ENCODE measurements around the gene DKK2.
"Not testable (repeated sequence)": the region's sequence is repeated elsewhere in the genome, so short reads cannot be mapped to it uniquely, and the experiment has no call there.

DKK2 gene

DNA sequence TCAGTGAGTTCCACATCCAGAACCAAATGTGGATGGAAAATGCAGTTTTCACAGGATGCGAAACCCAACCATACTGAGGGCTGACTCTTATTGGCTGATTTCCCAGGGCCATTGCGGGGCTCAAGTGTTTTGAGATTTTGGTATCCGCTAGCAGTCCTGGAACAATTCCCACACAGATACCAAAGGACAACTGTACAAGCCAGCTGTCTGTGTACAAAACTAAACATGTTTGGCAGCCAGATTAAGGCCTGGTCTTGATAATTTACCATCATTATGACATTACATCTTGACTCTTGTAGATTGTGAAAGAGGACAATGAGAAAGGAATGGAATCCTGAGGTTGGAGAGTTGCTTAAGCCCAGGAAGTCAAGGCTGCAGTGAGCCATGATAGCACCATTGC lies 121.9 kb downstream of the DKK2 start:
- no peak for DNase-seq (ENCODE audit: extremely low read depth in 1 of 2, low read depth in 1 of 2)

DNA sequence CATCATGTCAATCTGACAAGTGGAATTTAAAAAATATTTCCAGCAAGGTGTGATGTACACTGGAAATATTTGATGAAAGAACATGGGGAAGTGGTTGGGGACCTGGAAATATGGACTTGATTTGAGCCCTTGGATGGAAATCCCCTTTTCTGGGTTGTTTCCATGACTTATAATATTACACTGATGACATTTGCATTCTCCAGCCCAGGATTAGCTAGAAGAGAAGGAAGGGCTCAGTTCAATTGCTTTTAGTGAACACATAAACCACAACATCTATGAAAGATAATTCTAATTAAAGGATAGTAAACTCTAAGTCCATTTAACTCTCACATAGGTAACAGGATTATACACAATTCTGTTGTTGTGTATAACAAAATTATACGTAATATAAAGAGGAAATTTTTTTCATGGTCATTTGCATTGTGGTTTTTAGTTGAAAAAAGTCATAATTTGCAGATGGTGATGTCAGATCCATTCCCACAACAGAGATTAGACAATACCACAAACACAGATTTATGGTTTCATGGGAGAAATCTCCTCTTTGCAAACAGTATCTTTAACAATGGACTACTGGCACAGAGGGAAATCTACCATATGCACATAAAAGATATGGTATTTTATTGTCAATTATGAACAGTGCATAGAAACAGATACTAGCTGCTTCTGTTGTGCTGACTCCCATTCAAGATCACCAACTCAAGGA lies 126.5 kb downstream of the DKK2 start:
- no peak for DNase-seq (ENCODE audit: extremely low read depth in 1 of 2, low read depth in 1 of 2)

DNA sequence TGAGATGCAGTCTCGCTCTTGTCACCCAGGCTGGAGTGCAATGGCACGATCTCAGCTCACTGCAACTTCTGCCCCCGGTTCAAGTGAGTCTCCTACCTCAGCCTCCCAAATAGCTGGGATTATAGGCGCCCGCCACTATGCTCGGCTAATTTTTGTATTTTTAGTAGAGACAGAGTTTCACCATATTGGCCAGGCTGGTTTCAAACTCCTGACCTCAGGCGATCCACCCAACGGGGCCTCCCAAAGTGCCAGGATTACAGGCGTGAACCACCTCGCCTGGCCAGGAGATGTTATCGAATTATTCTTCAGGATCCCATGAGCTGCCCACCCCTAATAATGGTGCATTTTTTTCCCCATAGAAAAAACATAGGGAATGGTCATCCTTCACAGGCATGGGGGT lies 128.1 kb downstream of the DKK2 start:
- DNase-seq (ENCODE audit: extremely low read depth in 1 of 2, low read depth in 1 of 2), result not testable (repeated sequence)

GRCh38 chr4:106907216-106907615 lies 128.9 kb downstream of the DKK2 start:
- no peak for DNase-seq (ENCODE audit: extremely low read depth in 1 of 2, low read depth in 1 of 2)

GRCh38 chr4:106906728-106907127 lies 129.4 kb downstream of the DKK2 start:
- DNase-seq (ENCODE audit: extremely low read depth in 1 of 2, low read depth in 1 of 2), result no peak

- DNase-seq (ENCODE audit: extremely low read depth in 1 of 2, low read depth in 1 of 2), result no peak
These were observed 137.4 kb downstream of the DKK2 start for GRCh38 chr4:106898621-106899230.

DNA sequence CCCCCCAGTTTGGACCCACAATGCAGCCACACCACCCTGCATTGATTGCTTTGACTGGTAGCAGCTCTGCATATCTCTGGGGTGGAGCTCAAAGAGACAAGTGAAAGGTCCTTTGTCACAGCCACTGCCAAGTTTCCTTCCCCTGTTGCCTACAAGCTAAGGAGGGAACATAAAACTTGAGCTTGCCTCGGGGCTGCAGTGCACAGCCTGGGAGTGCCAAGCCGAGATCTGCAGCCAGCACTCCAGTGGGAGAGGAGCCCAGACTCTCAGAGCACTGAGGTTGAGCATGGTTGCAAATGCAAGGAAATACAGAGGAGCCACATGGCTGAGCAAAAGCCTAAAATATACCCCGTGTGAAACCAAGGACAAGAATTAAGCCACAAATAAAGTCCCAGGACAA lies 142.2 kb downstream of the DKK2 start:
- no peak for DNase-seq (ENCODE audit: extremely low read depth in 1 of 2, low read depth in 1 of 2)

DNA sequence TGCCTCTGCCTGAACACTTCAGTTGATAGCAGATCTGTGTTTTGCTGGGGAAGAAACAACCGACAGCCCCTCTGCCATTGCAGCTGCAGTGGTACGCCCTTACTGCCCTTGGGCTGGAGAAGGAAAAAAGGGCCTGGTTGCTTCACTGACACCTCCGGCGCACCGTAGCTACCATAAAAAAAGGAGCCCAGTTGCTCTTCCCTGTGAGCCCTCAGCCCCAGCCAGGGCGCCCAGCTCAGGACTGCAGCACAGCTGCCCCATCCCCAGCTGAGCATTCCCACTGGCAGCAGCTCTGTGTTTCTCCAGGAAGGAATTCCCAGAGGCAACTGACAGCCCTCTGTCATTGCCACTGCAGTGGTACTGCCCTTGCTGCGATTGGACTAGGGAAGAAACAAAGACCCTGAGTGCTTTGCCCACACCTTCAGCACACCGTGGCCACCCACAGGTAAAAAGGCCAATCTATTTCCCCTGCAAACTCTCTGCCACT lies 142.7 kb downstream of the DKK2 start:
- no peak for DNase-seq (ENCODE audit: extremely low read depth in 1 of 2, low read depth in 1 of 2)

- DNase-seq (ENCODE audit: extremely low read depth in 1 of 2, low read depth in 1 of 2), result no peak
These were observed 143.3 kb downstream of the DKK2 start for GRCh38 chr4:106892786-106893185.

GRCh38 chr4:106875340-106875739 lies 160.8 kb downstream of the DKK2 start:
- DNase-seq (ENCODE audit: extremely low read depth in 1 of 2, low read depth in 1 of 2), result no peak
